Hepatic stellate cell (primary cell): ENCODE results near the gene HSPG2.

Source experiments
- DNase-seq: peaks from one replicate; pipeline ENCODE4 v3.0.0; 2011; ENCODE audit warnings: low spot score

HSPG2 gene

DNA sequence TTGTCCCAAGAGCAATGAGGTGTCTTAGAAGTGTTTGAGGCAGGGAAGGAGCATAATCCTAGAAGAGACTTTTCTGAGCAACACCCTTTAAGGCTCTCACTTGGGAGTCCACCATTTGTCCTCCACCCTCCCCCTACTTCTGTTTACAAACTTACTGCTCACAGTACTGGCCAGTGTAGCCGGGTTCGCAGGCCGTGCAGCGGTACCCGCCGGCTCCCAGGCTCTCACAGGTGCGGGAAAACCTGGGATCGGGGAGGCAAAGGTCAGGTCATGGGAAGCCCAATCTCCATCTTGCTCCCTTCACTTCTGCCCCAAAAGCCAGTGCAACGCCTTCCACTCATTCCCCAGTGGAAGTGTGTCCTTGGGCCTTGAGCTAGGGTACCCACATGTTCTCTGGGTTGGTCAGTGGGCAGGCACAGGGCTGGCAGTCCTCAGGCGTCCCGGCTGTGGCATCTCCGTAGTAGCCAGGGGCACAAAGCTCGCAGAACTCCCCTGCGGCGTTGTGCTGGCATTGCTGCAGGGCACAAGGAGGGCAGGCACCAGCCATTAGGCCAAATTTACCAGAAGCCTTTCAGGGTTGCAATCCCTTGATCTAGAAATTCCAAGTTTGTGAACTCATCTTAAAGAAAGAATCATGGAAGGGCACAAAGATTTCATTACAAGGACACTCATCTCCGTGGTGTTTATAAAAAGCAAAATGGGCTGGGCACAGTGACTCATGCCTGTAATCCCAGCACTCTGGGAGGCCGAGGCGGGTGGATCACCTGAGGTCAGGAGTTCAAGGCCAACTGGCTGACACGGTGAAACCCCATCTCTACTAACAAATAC, 75.3 kb downstream of the HSPG2 start:
- DNase-seq = peak; percentile 61

DNA sequence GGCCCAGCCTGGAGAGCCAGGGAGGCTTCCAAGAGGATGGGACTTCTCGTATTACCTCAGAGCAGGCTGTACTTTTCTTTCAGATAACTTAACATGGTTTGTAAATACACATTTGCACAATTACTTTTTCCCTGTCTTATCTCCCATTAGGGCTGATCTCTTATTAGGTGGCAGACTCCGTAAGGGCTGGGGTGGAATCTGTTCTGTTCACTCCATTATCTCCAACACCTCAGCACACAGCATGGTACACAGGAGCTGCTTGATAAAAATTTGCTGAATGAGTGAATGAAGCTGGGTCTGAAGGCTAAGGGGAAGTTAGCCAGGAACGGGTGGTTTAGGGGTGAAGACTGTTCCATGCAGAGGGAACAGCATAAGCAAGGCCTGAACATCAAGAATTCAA, 76.1 kb downstream of the HSPG2 start:
- DNase-seq = no peak

DNA sequence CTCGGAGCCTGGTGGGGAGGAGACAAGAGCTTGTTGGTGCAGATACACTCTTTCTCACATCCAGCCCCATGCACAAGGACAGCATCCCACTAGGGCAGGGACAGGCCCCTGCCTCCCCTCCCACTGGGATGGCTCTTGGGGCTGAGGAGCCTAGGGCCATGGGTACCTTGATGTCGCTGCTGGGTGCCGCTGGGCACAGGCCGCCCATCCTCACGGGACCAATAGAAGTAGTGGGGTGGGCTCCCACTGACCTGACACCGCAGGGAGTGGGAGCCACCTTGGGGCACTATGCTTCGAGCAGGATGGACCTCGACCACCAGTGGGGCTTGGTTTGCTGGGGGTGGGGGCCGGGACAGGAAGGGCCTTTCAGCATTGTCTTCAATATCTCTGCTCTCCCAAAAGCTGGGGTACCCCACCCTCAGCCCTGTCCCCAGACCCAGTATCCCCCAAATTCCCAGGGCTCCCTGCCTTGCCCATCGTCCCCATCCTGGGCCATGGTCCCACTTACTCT, 77.4 kb downstream of the HSPG2 start:
- no peak for DNase-seq

DNA sequence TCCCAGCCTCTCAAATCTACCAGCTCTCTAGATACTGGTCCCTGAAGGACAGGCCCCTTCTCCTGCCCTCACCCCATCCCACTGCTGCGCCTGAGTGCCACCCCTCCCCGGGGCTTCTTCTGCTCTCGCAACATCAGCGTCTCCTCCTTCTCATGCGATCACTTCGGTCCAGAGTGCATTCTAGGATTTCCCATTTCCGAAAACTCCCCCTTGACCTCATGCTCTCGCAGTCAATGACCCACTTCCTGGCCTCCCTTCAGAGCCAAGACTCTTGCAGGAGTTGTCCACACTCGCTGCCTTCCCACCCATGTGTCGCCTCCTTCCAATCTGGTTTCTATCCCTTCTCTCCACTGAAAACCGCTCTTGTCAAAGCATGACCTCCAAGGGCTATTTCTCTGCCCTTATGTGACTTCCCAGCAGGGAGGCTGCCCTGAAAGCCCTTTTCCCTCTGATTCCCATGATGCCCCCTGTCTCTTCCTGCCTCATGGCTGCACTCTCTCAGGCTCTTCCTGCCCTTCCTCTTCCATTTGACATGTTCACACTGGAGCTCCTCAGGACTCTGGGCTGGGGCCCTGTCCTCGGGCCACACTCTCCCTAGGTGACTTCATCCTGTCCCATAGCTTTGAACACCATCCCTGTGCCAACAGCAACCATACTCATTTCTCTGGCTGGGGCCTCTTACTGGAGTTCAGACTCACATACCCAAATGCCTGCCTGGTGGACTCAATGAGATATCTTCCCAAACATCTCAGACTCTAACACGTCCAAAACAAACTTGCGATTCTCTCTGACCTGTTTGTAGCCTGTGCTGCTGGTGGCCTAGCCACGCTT, 79.1 kb downstream of the HSPG2 start:
- DNase-seq = no peak

DNA sequence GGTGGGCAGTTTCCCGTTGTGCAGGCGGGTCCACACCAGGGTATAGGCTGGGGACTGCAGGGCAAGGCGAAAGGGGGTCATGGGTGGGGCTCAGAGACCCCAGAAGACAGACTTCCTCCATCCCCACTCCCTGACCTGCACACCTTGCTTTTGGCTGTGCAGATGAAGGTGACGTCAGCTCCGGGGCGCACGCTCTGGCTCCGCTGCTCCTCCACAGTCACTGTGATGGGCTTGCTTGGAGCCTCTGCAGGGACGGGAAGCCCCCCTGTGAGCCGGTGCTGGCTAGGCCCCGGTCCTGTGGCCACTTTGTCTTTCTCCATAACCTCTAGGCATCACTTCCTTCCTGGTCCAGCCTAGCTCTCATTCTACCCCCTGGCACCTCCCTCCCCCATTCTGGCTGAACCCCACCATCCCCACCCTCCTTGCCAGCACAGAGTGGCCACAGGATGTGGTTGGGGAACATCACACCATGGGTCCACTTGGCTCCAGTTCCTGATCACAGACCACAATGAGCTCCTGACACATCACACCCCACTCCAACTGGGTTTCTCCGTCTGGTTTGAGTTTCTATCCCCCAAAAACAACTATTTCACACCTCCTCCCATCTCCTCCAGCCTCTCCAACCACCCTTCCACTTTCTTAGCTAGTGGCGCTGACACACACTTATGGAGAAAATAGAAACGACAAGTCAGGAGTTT, 79.8 kb downstream of the HSPG2 start:
- no peak for DNase-seq

DNA sequence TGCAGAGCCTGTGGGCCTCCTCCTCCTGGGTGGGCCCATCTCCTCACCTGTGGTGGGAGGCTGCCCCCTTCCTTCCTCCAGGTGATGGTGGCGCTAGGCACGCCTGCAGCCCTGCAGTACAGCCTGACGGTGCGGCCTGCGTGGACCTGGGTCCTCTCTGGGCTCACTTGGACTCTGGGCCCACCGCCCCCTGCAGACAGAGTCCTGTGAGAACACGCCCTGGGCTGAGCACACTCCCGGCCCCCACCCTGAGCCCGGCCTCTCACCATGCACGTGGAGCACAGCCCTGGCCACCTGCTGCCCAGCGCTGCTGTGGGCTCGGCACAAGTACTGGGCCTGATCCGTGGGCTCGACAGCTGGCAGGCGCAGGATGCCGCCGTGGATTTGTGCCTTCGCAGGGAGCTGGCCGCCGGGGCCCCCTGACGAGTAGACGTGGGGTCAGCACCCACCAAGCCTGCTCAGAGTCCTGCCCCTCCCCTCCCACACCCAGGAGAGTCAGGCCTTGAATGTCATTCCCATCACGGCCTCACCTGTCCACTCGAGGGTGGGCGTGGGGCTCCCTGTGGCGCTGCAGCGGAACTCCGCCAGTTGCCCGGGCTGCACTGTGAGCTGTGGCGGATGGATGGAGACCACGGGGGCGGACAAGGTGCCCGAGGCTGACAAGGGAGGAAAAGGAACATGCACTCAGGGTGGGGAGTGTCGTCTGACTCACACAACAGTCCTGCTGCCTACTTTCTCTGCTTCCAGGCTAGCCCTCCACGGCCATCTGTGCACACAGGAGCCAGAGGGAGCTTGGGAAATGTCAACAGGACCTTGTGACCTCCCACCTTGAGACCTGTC, 81.6 kb downstream of the HSPG2 start:
- no peak for DNase-seq

DNA sequence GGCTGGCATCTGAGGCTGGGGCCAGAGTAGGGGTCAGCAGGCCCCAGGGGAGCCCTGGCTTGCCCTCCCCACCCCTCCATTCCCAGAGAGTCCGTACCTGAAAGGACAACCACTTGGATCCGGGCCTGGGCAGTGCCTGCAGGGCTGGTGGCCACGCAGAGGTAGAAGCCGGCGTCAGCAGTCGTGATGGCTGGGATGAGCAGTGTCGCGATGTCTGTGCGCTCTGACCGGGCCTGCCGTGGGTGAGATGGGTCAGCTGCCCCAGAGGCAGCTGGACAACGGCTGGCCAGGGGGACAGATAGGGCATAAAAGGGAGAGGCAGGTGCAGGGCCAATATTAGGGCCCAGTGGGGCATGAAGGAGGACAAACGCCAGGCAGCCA, 82.4 kb downstream of the HSPG2 start:
- no peak for DNase-seq

DNA sequence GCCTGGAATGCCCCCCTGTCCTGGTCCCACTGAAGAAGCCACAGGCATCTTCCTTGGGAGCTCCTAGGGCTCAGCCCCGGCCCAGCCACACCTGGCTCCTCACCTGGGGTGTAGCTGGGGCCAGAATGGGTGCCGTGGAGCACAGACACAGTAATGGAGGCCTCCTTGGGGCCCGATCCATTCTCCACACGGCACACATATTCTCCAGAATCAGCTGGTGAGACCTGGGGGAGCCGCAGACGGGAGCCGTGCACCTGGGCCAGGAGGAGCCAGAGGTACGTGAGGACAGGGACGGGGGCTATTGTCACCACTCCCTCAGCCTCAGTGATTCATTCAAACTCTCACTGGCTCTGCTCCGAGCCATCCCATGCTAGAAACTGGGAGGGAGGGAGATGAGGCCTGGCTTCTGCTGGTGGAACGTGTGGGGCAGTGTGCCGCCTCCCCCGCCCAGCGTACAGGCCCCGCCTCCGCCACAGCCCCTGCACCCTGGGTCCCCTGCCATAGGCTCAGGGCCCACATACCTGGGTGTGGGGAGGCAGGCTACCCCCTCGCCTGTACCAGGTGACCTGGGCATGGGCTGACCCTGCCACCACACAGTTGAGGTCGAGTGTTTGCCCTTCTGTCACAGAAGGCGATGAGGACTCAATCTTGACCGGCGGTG, 82.9 kb downstream of the HSPG2 start:
- DNase-seq = no peak

DNA sequence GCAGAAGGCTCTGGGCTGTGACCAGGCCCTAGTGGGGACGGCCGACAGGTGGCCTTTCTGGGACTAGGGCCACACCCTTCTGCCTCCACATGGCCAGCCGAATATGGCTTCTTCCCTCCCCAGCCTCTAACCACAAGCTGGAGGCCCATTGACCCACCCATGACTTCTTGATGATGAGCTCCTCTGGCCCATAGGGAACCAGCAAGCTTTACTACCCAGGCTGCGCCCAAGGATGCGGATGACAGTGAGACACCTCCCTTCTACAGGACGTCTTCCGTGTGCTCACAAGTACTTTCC, 84.0 kb downstream of the HSPG2 start:
- no peak for DNase-seq

DNA sequence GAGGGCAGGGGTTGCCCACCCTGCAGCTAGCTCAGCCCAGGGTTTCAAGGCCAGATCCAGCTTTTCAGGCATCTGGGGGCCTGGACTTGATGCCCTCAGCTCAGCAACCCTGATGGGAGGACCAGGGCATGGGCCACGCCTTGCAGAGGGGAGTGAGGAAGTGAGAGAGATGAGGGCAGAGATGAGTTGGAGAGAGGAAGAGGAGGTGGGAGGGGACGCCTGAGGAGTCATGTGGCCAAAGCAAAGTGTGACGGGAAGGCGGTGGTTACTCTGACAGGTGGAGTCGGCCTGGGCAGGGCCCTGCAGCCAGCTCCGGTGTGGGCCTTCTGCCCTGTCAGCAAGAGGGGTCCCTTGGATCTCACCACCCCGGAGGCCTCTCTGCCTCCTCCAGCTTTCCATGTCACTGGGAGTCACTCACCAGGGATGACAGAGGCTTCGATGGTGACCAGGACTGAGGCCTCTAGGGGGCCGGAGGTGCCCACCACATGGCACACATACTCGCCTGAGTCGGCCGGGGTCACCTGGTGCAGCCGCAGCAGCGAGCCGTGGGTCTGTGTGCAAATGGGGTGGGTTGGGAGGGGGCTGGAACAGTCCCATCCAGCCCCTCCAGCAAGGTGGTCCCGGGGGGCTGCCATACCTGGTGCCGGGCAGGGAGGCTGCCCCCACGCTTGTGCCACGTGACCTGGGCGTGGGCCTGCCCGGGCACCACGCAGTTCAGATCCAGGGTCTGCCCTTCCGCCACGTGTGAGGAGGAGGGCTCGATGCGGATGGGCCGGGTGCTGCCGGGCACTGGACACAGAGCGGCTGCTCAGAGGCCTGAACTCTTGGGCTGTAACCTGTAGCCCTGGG, 84.6 kb downstream of the HSPG2 start:
- no peak for DNase-seq

DNA sequence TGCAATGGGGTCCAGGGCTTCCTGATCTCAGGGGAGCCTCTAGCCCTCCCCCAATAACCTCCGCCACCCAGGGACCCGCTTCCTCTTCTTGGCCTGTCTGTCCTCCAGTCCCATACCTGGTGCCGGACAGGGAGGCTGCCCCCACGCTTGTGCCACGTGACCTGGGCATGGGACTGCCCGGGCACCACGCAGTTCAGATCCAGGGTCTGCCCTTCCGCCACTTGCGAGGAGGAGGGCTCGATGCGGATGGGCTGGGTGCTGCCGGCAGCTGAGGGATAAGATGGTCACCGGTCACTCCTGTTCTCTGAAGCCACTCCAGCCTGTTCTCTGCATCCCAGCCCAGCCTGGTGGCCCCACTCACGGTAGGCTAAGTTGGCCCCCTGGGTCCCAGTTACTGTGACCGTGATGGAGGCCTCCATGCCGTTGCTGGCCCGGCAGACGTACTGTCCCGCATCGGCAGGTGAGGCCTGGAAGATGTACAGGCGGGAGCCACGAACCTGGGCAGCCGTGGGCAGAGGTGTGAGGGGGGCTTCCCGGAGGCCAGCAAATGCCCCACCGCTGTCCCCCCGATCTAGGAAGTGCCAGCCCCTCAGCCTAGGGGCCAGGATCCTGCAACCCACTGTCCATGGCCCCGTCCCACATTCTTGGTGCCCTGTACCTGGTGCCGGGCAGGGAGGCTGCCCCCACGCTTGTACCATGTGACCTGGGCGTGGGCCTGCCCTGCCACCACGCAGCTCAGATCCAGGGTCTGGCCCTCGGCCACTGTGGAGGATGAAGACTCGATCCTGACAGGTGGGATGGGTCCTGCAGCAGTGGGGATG, 85.5 kb downstream of the HSPG2 start:
- no peak for DNase-seq

DNA sequence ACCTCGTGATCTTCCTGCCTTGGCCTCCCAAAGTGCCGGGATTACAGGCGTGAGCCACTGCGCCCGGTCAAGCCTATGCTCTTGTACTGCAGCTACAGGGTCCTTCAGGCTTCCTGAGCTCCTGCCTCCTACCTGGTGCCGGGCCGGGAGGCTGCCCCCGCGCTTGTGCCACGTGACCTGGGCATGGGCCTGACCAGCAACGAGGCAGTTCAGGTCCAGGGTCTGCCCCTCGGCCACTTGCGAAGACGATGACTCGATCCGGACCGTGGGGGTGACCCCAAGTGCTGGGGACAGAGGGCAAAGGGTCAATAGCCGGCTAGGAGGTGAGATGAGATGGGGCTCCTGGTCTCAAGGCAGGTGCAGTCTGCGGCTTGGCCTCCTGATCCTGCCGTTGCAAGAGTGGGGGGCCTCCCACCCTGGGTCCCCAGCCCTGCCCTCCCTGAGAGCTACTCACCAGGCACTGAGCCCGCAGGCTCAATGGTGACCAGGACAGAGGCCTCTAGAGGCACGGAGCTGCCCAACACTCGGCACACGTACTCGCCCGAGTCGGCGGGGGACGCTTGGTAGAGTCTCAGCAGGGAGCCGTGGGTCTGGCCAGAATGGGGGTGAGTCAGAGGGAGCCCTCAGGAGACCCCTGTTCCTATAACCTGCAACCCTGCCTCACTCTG, 87.1 kb downstream of the HSPG2 start:
- no peak for DNase-seq

DNA sequence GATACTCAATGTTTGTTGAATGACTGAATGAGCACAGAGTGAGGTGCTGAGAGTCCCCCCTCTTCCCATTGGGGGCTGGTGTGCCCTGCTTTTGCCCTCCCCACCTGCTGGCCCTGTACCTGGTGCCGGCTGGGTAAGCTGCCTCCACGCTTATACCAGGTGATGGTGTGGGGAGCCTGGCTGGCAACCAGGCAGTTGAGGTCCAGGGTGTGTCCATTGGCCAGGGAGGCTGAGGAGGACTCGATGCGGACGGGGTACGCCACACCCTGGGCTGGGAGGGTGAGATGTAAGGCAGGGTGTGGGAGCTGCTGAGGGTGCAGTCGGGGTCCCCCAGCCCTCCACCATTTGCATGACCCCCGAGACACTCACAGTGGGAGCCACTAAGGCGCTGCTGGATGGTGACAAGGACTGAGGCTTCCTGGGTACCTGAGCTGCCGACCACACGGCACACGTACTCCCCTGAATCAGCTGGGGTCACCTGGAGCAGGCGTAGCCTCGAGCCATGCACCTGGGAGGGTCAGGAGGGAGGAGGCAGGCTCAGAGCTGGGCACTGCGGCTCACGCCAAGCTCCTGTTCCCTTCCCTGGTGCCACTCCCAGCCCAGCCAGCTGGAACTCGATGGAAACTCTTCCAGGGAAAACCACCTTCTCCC, 88.5 kb downstream of the HSPG2 start:
- DNase-seq = no peak

DNA sequence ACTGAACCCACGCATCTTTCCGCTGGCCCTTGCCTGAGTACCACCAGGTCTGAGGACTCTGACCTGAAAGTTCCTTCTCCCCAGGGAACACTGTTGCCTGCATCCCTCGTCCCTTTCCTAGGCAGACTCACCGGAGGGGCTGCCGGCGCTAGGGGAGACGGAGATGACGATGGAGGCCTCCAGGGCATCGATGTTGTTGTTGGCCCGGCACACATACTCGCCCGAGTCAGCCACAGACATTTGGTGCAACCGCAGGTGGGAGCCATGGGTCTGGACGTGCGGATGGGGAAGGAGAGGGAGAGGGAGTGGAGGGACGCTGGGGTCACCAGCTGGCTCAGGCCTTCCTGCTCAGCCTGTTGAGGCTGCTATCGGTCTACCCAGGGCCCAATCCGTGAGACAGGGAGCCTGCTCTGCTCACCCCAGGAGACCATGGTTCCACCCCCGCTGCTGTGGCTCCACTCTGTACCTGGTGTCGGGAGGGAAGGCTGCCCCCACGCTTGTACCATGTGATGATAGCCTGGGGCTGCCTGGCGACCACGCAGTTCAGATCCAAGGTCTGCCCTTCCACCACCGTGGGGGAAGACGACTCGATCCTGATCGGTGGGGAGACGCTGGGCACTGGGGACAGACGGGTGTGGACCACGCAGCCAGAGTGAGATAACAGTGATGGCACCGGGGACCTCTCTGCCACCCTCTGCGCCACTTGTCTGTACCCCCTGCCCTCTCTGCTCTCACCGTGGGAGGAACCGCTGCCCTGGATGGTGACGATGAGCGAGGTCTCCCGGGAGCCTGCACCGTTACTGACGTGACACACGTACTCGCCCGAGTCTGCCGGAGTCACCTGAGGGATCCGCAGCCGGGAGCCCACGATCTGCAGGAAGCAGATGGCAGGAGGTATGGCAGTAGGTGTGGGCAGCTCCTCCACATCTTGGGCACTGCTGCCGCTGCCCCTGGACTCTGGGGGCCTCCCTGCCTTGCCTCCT, 89.6 kb downstream of the HSPG2 start:
- DNase-seq = no peak

DNA sequence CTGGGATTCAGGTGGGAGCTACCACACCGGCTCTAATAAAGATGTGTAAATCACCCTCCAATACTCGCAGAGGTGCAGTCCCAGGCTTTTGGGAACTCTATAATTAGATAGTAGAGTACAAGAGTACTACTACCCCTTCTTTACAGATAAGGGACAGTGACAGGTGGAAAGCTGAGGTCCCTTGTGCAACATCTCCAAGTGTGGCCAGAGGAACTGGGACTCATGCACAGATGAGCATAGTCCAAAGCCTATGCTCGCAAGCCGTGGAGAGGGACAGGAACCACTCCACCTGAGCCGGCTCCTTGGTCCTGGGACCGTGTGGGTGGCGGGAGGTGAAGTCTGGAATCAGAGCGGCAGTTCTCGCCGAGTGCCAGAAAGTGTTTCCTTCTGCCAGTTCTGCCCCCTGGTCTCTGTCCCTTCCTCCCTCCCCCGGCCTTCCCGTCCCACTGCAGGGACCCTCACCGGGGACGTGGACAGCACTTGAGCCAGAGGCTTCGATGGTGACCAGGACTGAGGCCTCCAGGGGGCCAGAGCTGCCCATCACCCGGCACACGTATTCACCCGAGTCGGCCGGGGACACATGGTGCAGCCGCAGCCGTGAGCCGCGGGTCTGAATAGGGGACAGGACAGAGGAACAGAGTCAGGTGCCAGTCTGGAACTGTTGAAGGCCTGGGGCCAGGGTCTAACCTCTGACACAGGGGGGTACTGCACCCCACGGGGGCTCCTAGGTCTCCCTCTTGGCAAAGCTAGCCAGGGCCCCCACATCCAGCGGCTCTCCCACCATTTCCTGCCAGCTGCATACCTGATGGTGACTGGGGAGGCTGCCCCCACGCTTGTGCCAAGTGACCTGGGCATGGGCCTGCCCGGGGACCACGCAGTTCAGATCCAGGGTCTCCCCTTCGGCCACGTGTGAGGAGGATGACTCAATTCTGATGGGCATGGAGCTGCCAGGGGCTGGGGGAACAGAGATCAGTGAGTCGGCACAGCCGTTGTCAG, 91.2 kb downstream of the HSPG2 start:
- DNase-seq = no peak

DNA sequence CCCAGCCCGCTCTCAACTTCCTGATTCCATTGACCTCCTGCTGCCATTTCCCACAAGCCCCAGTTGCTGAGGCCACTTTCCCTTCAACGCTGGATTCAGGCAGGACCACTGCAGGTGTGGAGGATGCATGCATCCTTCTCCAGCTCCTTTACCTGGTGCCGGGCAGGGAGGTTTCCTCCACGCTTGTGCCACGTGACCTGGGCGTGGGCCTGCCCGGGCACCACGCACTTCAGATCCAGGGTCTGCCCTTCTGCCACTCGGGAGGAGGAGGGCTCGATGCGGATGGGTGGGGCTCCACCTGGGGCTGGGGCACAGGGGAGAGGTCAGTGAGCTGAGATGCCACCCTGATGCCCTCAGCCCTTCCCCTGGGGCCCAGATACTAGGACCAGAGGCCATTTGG, 93.1 kb downstream of the HSPG2 start:
- no peak for DNase-seq
